Fibroblast of skin of abdomen (primary cell): Measurements from ENCODE around the gene BFSP1.

Experiments
- DNase-seq: peaks from one replicate; pipeline ENCODE4 v3.0.0-alpha.2; 2013

The BFSP1 gene

DNA sequence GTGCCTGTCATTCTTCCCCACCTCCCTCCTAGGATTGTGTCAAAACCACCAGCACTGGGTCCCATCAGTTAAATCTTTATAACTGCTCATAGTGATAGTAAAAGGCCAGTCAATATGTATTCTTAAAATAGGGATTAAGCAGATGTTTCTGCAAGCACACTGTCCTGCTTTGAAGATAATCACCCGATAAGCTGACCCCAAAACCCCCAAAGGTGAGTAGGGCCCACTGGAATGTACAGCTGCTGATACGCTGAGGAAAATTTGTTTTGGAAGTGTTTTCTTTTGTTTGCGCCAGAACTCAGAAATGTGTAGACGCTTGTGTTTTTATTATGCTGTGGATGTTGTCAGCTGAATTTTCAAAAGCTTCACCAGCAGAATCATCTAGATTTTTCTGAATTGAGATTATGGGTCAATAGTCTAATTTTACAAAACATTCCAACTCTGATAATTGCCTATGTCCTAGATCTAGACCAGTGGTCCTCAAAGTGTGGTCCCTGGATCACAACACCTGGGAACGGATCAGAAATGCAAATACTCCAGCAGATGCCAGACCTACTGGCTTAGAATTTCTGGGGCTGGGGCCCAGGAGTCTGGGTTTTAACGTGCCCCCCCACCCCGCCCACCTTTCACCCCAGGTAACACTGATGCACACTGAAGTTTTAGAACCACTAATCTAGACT, 11.4 kb downstream of the BFSP1 start:
- no peak for DNase-seq

DNA sequence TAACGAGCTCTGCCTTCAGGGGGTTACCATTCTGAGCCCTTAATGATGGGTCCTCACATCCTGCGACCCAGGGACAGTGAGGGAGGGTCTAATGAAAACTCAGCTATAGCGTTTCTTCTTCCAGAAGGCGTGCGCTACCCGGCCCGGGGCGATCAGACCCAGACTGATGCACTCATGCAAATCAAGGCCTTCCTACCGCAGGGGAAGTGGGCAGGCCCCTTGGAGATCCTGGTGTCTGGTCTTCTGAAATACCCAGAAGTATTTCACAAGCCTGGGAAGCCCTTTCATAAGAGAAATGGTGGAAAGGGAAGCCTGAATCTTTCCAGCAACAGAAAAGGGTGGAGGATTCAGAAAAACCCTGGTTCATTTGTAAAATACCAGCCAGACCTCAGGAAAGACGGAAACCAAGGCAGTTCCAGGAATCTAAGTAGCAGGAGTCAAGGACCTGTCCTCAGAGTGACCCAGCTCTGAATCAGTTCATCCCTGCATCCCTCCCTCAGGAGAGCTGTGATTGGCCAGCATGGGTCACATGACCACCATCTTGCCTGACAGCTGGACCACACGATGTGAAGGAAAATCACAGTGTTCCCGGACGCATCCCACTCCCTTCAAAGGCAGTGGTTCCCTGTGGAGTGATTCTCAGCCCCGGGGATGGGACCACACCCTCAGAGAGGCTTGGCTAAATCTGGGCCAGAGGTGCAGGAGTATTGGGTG, 12.7 kb downstream of the BFSP1 start:
- no peak for DNase-seq

- no peak for DNase-seq
Observed at GRCh38 chr20:17515053-17515452, 16.1 kb downstream of the BFSP1 start.

DNA sequence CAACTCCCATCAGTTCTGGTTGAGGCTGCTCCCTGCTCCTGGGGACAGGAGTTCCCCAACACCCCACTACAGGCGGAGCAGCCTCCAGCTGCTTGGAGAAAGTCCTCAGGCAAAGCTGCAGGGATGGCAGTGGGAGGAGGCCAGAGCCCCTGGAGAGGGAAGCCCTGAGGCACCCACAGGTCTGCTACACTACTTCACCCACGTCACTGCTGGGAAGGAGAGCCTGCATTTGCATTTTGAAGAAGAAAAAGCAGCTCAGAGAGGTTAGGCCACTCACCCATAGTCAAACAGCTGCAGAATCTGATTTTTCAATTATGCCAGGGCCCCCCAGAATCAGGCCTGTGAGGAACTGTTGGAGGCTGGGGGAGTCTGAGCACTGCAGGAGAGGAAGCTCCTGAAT, 17.2 kb downstream of the BFSP1 start:
- no peak for DNase-seq

GRCh38 chr20:17511401-17511800, 19.8 kb downstream of the BFSP1 start:
- DNase-seq = no peak

DNA sequence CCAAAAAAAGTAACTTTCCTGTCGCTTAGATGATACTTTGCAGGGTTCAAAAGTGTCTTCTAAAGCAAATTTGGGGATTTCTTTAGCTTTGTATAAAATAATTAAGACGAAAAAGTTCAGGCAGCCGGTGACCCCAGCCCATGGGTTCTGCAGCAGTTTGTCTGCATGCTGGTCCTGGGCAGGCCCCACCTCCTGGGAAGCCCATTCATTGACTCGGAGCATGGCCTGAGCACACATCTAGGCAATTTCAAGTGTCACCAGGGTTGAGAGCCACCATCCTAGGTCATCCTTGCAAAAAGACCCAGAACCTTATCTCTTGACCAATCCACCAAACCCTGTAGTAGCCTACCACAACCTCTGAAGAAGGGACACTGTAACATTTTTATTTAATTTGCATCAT, 20.6 kb downstream of the BFSP1 start:
- DNase-seq = no peak

DNA sequence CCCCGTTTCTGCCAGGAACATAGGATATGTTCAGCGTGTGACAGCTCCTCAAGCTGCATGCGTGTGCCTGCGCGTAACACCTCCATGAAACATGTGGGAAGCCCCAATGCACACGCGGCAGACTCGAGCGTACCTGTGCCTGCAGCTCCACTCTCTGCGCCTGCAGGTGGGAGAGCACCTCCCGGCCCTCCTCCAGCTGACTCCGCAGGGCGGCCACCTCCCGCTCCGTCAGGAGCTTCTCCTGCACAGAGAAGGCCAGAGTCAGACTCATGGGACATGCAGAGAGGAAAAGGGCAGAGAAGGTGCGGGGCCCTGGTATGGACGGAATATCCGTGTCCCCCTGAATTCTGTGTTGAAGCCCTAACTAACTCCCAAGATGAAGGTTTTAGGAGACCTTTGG, 22.4 kb downstream of the BFSP1 start:
- no peak for DNase-seq

- no peak for DNase-seq
Observed at GRCh38 chr20:17507531-17507930, 23.6 kb downstream of the BFSP1 start.

- DNase-seq = no peak
Observed at GRCh38 chr20:17507032-17507431, 24.1 kb downstream of the BFSP1 start.

- peak; percentile 55 for DNase-seq
Observed at GRCh38 chr20:17505636-17506517, 25.3 kb downstream of the BFSP1 start.

DNA sequence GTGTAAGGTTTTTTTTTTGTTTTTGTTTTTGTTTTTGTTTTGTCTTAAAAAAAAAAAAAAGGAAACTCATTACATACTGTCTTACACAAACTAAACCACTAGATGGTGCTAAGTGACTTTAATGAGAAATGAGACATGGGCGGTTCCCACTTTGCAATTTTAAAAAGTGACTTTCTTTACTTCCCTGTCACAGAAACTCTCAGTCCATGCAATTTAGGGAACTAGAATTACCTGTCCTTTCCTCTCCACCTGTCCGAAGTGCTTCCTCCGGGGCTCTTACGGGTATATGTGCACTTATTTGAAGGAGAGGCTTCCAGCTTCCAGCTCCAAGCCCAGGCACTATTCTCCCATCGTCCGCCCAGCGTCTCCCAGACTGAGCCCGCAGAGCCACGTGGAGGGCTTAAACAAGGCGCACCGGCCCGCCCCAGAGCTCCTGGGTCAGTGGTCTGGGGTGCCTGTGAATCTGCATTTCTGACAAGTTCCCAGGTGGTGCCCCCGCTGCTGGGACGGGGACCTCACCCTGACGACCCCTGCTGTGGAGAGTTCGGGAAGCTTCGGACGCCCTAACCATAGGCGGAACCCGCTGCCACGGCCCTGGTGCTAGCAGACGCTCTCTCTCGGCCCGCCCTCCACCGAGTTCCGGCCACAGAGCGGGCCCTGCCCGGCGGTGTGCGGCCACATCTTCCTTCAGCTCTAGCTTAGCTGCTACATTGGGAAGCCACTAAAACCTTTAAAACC, 26.1 kb downstream of the BFSP1 start:
- peak; percentile 57 for DNase-seq

GRCh38 chr20:17504066-17504897, 26.9 kb downstream of the BFSP1 start:
- DNase-seq = no peak

GRCh38 chr20:17503301-17504065, 27.7 kb downstream of the BFSP1 start:
- DNase-seq = no peak

- no peak for DNase-seq
Observed at GRCh38 chr20:17502105-17502504, 29.1 kb downstream of the BFSP1 start.

GRCh38 chr20:17501701-17502100, 29.5 kb downstream of the BFSP1 start:
- DNase-seq = no peak

DNA sequence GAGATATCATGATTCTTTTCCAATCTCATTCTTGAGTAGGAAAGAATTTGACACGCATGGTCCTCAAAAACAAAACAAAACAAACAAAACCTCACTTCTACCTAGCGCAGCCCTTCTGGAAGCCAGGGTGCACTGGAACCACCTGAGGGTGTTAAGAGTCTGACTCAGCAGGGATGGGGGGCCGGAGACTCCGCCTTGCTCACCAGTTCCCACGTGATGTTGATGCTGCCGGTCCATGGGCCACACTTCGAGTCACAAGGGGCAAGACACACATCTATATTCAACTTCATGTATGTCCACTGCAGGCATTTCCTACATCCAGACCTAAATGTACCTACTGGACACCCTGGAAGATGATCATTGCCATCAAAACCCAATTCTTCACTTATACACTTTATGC, 30.4 kb downstream of the BFSP1 start:
- DNase-seq = no peak

DNA sequence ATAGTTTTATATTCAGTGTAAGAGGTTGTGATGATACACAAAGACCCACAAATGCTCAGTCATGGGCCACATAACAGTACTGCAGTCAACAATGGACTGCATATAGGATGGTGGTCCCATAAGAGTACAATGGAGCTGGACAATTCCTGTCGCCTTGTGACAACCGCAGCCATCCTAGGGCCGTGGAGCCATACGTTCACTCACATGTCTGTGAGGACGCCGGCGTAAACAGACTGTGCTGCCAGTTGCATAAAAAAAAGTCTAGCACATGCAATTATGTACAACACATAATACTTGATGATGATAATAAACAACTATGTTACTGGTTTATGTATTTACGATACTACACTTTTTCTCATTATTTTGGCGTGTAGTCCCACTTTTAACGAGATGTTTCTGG, 30.9 kb downstream of the BFSP1 start:
- no peak for DNase-seq

GRCh38 chr20:17499041-17499440, 32.1 kb downstream of the BFSP1 start:
- peak; percentile 38 for DNase-seq

DNA sequence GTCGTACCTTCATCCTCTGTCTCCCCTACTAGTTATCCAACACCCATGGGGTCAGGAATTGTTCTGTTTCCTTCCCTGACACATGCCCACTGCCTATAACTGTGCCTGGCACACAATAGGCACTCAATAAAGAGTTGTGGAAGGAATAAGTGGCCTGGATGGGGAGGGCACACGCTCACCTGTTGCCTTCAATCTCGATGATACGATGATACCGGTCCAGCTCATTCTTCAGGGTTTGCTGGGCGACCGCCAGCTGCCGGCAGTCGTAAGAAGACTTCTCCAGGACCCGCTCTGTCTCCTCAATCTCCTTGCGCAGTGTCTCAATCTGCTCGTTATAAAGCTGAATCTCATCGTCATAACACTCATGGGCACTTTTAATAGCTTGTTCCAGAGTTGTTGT, 32.5 kb downstream of the BFSP1 start:
- DNase-seq = no peak

- peak; percentile 23 for DNase-seq
Observed at GRCh38 chr20:17497821-17498580, 33.2 kb downstream of the BFSP1 start.
